Measurements from ENCODE around the gene TMEM164.

Gene TMEM164

DNA sequence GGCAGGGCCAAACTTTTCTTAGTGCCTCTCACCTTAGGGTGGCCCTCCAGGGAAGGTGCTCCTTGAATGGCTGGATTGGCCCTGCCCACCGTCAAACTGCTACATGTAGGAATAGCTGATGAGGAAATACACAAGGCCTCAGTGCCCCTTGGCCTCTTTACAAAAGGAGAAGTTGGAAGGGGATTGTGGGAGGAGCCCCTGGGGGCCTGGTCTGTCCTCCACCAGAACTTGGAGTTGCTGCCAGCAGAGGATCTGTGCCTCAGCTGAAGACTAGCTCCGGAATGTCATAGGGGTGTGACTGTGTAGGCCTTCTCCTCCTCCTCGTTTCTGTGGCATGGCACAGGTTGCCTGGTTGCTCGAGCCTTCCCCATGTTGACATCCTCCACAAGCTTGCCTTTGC, 172.2 kb downstream of the TMEM164 start:
- Histone ChIP-seq H3K4me1 (ENCODE audit: control insufficient read depth in 1 of 2, insufficient read depth in 2 of 2, low read length in 2 of 2) (peaks cover 6 to 8% of the 10 kb centered on the region in 2 experiments), H3K9me3 (ENCODE audit: insufficient read depth, low read depth, low read length) (no peaks in the 10 kb centered on the region), H3K4me2 (ENCODE audit: low read length) (no peak overlapping the region), H2AFZ (ENCODE audit: insufficient read depth, low read length, poor library complexity) (no peak overlapping the region), H2AK5ac (ENCODE audit: low read length) (no peak overlapping the region), H3K27me3 (ENCODE audit: insufficient read depth, low read length) (no peaks in the 10 kb centered on the region), H3K9ac (ENCODE audit: low read length) (no peak overlapping the region), H3K36me3 (ENCODE audit: control insufficient read depth in 1 of 2, insufficient read depth in 2 of 2, low read length in 2 of 2) (no peaks in the 10 kb centered on the region), H2BK5ac (ENCODE audit: low read depth, low read length, poor library complexity) (no peak overlapping the region), H3K4ac (ENCODE audit: low read depth, low read length) (no peak overlapping the region), H3K4me3 (ENCODE audit: low read depth, low read length) (no peak overlapping the region), H4K91ac (ENCODE audit: low read depth, low read length) (peak overlapping the region; percentile 31), H4K12ac (ENCODE audit: low read depth, low read length) (no peak overlapping the region), H2BK120ac (ENCODE audit: insufficient read depth, low read length, poor library complexity) (no peak overlapping the region), H4K8ac (ENCODE audit: low read depth, low read length) (no peak overlapping the region), H3K14ac (ENCODE audit: low read length) (no peak overlapping the region), H3K23ac (ENCODE audit: low read length) (no peak overlapping the region), H3K79me1 (ENCODE audit: low read length) (peaks cover 1% of the 10 kb centered on the region), H3K18ac (ENCODE audit: low read length) (no peak overlapping the region), H3K27ac (ENCODE audit: low read depth, low read length) (peak overlapping the region; percentile 19), H3K79me2 (ENCODE audit: control insufficient read depth, insufficient read depth, low read length, poor library complexity) (peaks cover 1% of the 10 kb centered on the region), H2BK12ac (ENCODE audit: low read length) (no peak overlapping the region)
- DNase-seq, result peak; percentile 42
- WGBS (ENCODE audit: extremely low coverage, insufficient coverage, insufficient read length), result no CpG with 5 or more reads among the region's 4 CpGs

DNA sequence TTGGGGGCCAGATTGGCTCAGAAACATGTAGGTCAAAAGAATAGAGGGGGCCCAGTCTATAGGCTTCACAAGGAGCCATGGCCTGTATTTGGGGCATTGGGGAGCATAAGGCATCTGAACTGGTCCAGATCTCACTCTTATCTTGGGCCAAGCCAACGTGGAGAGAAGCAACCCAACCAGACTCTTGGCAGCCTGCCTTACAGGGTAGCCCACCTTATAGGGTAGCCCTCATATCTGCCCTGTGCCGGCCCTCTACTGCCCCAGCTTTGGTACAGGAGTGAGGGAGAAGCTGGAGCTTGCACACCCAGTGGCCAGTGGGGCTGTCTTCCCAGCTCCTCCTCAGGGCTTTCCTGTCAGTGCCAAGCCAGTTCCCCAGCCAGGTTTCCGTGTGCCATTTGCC, 172.8 kb downstream of the TMEM164 start:
- Histone ChIP-seq H2BK120ac (ENCODE audit: insufficient read depth, low read length, poor library complexity) (no peak overlapping the region), H3K27ac (ENCODE audit: low read depth, low read length) (peak overlapping the region; percentile 19), H4K8ac (ENCODE audit: low read depth, low read length) (no peak overlapping the region), H3K14ac (ENCODE audit: low read length) (peak overlapping the region; percentile 28), H3K23ac (ENCODE audit: low read length) (no peak overlapping the region), H2AFZ (ENCODE audit: insufficient read depth, low read length, poor library complexity) (no peak overlapping the region), H3K4ac (ENCODE audit: low read depth, low read length) (no peak overlapping the region), H2AK5ac (ENCODE audit: low read length) (no peak overlapping the region), H3K4me3 (ENCODE audit: low read depth, low read length) (no peak overlapping the region), H3K9me3 (ENCODE audit: insufficient read depth, low read depth, low read length) (no peaks in the 10 kb centered on the region), H4K12ac (ENCODE audit: low read depth, low read length) (no peak overlapping the region), H3K27me3 (ENCODE audit: insufficient read depth, low read length) (no peaks in the 10 kb centered on the region), H2BK12ac (ENCODE audit: low read length) (no peak overlapping the region), H3K9ac (ENCODE audit: low read length) (no peak overlapping the region), H3K18ac (ENCODE audit: low read length) (no peak overlapping the region), H3K36me3 (ENCODE audit: control insufficient read depth in 1 of 2, insufficient read depth in 2 of 2, low read length in 2 of 2) (no peaks in the 10 kb centered on the region), H3K79me2 (ENCODE audit: control insufficient read depth, insufficient read depth, low read length, poor library complexity) (peaks cover 1% of the 10 kb centered on the region), H3K4me1 (ENCODE audit: control insufficient read depth in 1 of 2, insufficient read depth in 2 of 2, low read length in 2 of 2) (peaks cover 7 to 13% of the 10 kb centered on the region in 2 experiments), H3K79me1 (ENCODE audit: low read length) (peaks cover 1% of the 10 kb centered on the region), H3K4me2 (ENCODE audit: low read length) (no peak overlapping the region), H2BK5ac (ENCODE audit: low read depth, low read length, poor library complexity) (no peak overlapping the region), H4K91ac (ENCODE audit: low read depth, low read length) (peak overlapping the region; percentile 31)
- no CpG with 5 or more reads among the region's 3 CpGs for WGBS (ENCODE audit: extremely low coverage, insufficient coverage, insufficient read length)
- no peak for DNase-seq

DNA sequence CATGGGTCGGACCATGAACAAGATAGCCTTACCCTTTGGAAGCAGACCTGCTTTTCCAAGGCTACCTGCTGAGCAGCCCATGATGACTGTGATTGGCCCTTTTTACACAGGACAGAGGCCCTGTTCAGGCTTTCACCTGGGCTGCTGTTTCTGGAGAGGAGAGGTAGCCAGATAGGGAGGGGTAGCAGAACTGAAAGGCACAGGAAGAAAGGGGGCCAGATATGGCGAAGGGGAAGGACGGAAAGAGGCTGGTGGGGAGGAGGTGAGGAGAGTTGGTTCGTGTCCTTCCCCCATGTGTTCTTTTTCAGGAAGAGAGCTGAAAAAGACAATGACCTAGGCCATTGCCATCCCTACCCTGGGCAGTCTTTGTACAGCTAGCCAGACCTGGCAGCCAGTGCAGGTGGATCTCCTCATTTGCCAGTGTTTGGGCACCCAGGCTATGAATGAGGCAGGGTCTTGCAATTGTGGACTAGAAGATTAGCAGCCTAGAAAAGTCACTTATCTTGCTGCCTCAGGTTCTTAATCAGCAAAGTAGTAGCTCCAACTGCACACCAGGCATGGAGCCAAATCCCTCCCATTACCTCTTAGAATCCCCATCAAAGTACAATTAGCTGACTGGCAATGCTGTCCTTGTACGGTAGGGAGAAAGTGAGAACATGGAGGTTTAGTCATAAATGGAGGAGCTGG, 175.4 kb downstream of the TMEM164 start:
- H2BK120ac ChIP-seq (ENCODE audit: insufficient read depth, low read length, poor library complexity), result no peak overlapping the region
- no peaks in the 10 kb centered on the region for H3K36me3 ChIP-seq (ENCODE audit: control insufficient read depth in 1 of 2, insufficient read depth in 2 of 2, low read length in 2 of 2)
- H2BK12ac ChIP-seq (ENCODE audit: low read length), result no peak overlapping the region
- H3K79me2 ChIP-seq (ENCODE audit: control insufficient read depth, insufficient read depth, low read length, poor library complexity), result peaks cover 1% of the 10 kb centered on the region
- H3K27me3 ChIP-seq (ENCODE audit: insufficient read depth, low read length), result no peaks in the 10 kb centered on the region
- H2AK5ac ChIP-seq (ENCODE audit: low read length), result no peak overlapping the region
- no peak overlapping the region for H3K18ac ChIP-seq (ENCODE audit: low read length)
- no peak overlapping the region for H4K12ac ChIP-seq (ENCODE audit: low read depth, low read length)
- no peak overlapping the region for H3K9ac ChIP-seq (ENCODE audit: low read length)
- no peak for DNase-seq
- H3K23ac ChIP-seq (ENCODE audit: low read length), result no peak overlapping the region
- H4K91ac ChIP-seq (ENCODE audit: low read depth, low read length), result no peak overlapping the region
- peaks cover 17 to 27% of the 10 kb centered on the region in 2 experiments for H3K4me1 ChIP-seq (ENCODE audit: control insufficient read depth in 1 of 2, insufficient read depth in 2 of 2, low read length in 2 of 2)
- no peak overlapping the region for H3K4me2 ChIP-seq (ENCODE audit: low read length)
- H3K4ac ChIP-seq (ENCODE audit: low read depth, low read length), result no peak overlapping the region
- H2BK5ac ChIP-seq (ENCODE audit: low read depth, low read length, poor library complexity), result no peak overlapping the region
- no peak overlapping the region for H3K27ac ChIP-seq (ENCODE audit: low read depth, low read length)
- H2AFZ ChIP-seq (ENCODE audit: insufficient read depth, low read length, poor library complexity), result no peak overlapping the region
- H3K9me3 ChIP-seq (ENCODE audit: insufficient read depth, low read depth, low read length), result no peaks in the 10 kb centered on the region
- WGBS (ENCODE audit: extremely low coverage, insufficient coverage, insufficient read length), result no CpG with 5 or more reads among the region's 5 CpGs
- H3K14ac ChIP-seq (ENCODE audit: low read length), result no peak overlapping the region
- peaks cover 7% of the 10 kb centered on the region for H3K79me1 ChIP-seq (ENCODE audit: low read length)
- H3K4me3 ChIP-seq (ENCODE audit: low read depth, low read length), result no peak overlapping the region
- H4K8ac ChIP-seq (ENCODE audit: low read depth, low read length), result no peak overlapping the region

DNA sequence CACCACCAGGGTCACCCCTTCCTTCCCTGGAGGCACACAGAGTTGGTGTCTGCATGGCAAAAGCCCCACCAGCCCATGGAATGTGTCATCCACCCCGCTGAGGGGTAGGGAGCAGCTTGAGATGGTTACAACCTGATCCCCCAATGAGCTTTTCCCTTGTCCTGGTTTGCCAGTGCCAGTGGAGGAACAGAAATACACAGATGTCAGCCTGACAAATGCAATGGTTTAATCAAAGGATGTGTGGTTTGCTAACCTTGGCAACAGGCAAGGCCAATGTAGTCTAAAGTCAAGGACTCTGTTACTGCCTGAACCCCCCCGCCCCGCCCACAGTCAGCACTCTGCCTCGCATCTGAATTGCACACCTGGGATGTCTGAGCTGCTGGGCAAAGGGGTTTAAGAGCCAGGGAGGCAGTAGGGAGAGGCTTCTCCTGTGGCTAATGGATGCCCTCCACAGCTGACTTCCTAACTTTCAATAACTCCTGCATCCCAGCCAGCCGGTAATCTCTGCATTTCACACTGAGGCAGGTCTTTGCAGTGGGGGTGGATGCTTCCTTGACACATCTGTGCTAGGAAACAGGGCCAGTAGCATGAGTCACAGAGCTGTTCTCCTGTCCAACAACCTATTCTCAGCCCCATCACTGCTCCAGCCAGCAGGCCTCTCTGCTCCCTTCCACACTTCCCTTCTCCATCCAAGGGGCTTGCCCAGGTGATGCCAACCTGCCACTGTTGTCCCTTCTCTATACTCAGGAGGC, 177.4 kb downstream of the TMEM164 start:
- H3K14ac ChIP-seq (ENCODE audit: low read length), result peak overlapping the region; percentile 58
- peak overlapping the region; percentile 50 for H3K18ac ChIP-seq (ENCODE audit: low read length)
- peak overlapping the region; percentile 58 for H4K91ac ChIP-seq (ENCODE audit: low read depth, low read length)
- H3K79me2 ChIP-seq (ENCODE audit: control insufficient read depth, insufficient read depth, low read length, poor library complexity), result peaks cover 1% of the 10 kb centered on the region
- peak overlapping the region; percentile 71 for H3K27ac ChIP-seq (ENCODE audit: low read depth, low read length)
- H2BK12ac ChIP-seq (ENCODE audit: low read length), result peak overlapping the region; percentile 48
- H2BK120ac ChIP-seq (ENCODE audit: insufficient read depth, low read length, poor library complexity), result peak overlapping the region; percentile 74
- peak overlapping the region; percentile 70 for H2AK5ac ChIP-seq (ENCODE audit: low read length)
- no CpG with 5 or more reads among the region's 5 CpGs for WGBS (ENCODE audit: extremely low coverage, insufficient coverage, insufficient read length)
- peak in 1 of 2 donors; percentile 19 for DNase-seq
- H3K9ac ChIP-seq (ENCODE audit: low read length), result no peak overlapping the region
- peaks cover 7% of the 10 kb centered on the region for H3K79me1 ChIP-seq (ENCODE audit: low read length)
- H3K4me1 ChIP-seq (ENCODE audit: control insufficient read depth in 1 of 2, insufficient read depth in 2 of 2, low read length in 2 of 2), result peaks cover 14 to 21% of the 10 kb centered on the region in 2 experiments
- no peak overlapping the region for H2AFZ ChIP-seq (ENCODE audit: insufficient read depth, low read length, poor library complexity)
- H3K4ac ChIP-seq (ENCODE audit: low read depth, low read length), result peak overlapping the region; percentile 48
- H2BK5ac ChIP-seq (ENCODE audit: low read depth, low read length, poor library complexity), result no peak overlapping the region
- H3K23ac ChIP-seq (ENCODE audit: low read length), result no peak overlapping the region
- no peak overlapping the region for H3K4me3 ChIP-seq (ENCODE audit: low read depth, low read length)
- H4K12ac ChIP-seq (ENCODE audit: low read depth, low read length), result no peak overlapping the region
- H3K9me3 ChIP-seq (ENCODE audit: insufficient read depth, low read depth, low read length), result no peaks in the 10 kb centered on the region
- H4K8ac ChIP-seq (ENCODE audit: low read depth, low read length), result no peak overlapping the region
- no peaks in the 10 kb centered on the region for H3K27me3 ChIP-seq (ENCODE audit: insufficient read depth, low read length)
- H3K36me3 ChIP-seq (ENCODE audit: control insufficient read depth in 1 of 2, insufficient read depth in 2 of 2, low read length in 2 of 2), result no peaks in the 10 kb centered on the region
- no peak overlapping the region for H3K4me2 ChIP-seq (ENCODE audit: low read length)
